Cardiac muscle cell (in vitro differentiated cells and primary cell): Measurements from ENCODE around the gene RIPK4. TPM values are rescaled to one million over a fixed set of nuclear protein-coding genes. Genes with fewer than 3 reads are reported as not detected.

Experiments used
- DNase-seq, 2 donors: peaks; one replicate each; pipeline versions ENCODE4 v3.0.0 to v3.0.0-alpha.2; 2010 to 2017; ENCODE audit warnings: low read depth in 1 of 2, low spot score in 1 of 2
- H3K27ac ChIP-seq: fragments of 200-600 bp; sonication (generic); 2 replicates; pipeline ENCODE4 v1.5.1; 2016
- H3K27me3 ChIP-seq: fragments of 200-600 bp; sonication (generic); 2 replicates; pipeline ENCODE4 v1.6.0; 2016; ENCODE audit warnings: control low read depth
- H3K36me3 ChIP-seq: fragments of 200-600 bp; sonication (generic); 2 replicates; pipeline ENCODE4 v1.5.1; 2016; ENCODE audit warnings: control low read depth
- H3K4me1 ChIP-seq: fragments of 200-600 bp; sonication (generic); 2 replicates; pipeline ENCODE4 v1.8.1; 2017; ENCODE audit warnings: low read depth, mild to moderate bottlenecking, mixed run types
- H3K4me3 ChIP-seq: fragments of 200-600 bp; sonication (generic); 2 replicates; pipeline ENCODE4 v1.5.1; 2016; ENCODE audit warnings: mild to moderate bottlenecking
- H3K9me3 ChIP-seq: fragments of 200-600 bp; sonication (generic); 2 replicates; pipeline ENCODE4 v1.5.1; 2017; ENCODE audit warnings: low read depth, mild to moderate bottlenecking, control low read depth
- CTCF ChIP-seq: IDR thresholded peaks from 2 replicates; pipeline ENCODE4 v1.5.1; 2012; ENCODE audit warnings: low read depth, mild to moderate bottlenecking, low read length
- polyA plus RNA-seq: library from polyadenylated mRNA; unstranded; fragments of >200 nt; fragmentation: Nextera tagmentation; extraction: Ambion mirVana; gene quantifications from 2 replicates; pipeline ENCODE4 v1.2.1, GENCODE V29; 2016
- total RNA-seq: library from RNA; depleted of rRNA; stranded (reverse); fragments of >200 nt; gene quantifications from 2 replicates; pipeline ENCODE4 v1.2.3, GENCODE V29; 2016

Gene RIPK4
- total and polyA plus RNA-seq, 2 experiments from 2014 or later, result 0.71 to 2.7 TPM

- Histone ChIP-seq H3K36me3 (no peaks in the 10 kb centered on the region), H3K9me3 (no peaks in the 10 kb centered on the region), H3K4me1 (peaks cover 24% of the 10 kb centered on the region), H3K4me3 (no peak overlapping the region), H3K27ac (no peak overlapping the region), H3K27me3 (peaks cover 90% of the 10 kb centered on the region)
- no peak for TF ChIP-seq CTCF
- no peak for DNase-seq
Measured at GRCh38 chr21:41763996-41764395, 2.9 kb downstream of the RIPK4 start.

DNA sequence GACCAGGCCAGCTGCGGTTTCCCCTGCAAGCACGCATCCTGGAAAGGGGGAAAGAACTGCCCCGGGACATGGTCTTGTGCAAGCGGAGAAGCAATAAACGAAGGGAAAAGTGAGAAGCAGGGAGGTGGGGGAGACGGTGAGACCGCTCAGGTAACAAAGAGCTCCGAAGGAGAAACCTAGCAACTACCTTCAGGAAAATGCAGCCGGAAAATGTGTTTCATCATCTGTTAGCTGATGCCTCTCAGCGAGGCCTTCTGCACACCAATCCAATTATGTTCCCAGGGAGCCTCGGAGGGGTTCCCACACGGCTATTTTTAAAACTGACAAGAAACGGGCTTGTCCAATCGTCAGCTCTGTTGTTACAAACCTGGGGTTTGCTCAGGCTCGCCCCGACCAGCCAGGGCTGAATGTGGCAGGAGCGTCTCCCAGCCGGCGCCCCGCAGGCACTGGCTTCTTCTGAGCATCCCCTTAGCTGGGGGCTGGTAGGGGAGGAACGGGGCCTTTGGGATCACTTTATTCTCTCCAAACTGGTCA, 3.4 kb downstream of the RIPK4 start:
- Histone ChIP-seq H3K36me3 (no peaks in the 10 kb centered on the region), H3K4me1 (peaks cover 24% of the 10 kb centered on the region), H3K9me3 (no peaks in the 10 kb centered on the region), H3K4me3 (no peak overlapping the region), H3K27me3 (peaks cover 85% of the 10 kb centered on the region), H3K27ac (no peak overlapping the region)
- TF ChIP-seq CTCF, result no peak
- DNase-seq, result peak in 1 of 2 donors; percentile 48

DNA sequence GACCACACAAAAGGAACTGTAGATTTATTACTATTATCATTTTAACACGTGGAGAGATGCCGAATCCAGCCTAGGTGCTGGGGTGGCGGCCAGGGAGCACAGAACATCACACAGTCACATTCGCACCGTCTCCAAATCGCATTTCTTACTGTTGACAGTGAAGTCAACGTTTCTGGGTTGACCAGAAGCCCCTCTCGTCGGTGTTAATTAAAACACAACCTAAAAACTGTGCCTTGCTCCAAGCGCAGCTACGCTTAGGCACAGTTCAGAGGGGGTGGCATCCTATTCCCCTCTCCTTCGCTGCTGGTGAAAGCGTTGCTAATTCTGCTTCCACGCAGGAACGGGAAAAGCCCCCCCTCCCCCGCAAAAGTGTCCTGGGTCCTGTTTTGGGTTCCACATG, 4.1 kb downstream of the RIPK4 start:
- Histone ChIP-seq H3K36me3 (no peaks in the 10 kb centered on the region), H3K27ac (no peak overlapping the region), H3K9me3 (no peaks in the 10 kb centered on the region), H3K4me3 (no peak overlapping the region), H3K27me3 (peaks cover 78% of the 10 kb centered on the region), H3K4me1 (peaks cover 17% of the 10 kb centered on the region)
- DNase-seq, result no peak
- no peak for TF ChIP-seq CTCF

DNA sequence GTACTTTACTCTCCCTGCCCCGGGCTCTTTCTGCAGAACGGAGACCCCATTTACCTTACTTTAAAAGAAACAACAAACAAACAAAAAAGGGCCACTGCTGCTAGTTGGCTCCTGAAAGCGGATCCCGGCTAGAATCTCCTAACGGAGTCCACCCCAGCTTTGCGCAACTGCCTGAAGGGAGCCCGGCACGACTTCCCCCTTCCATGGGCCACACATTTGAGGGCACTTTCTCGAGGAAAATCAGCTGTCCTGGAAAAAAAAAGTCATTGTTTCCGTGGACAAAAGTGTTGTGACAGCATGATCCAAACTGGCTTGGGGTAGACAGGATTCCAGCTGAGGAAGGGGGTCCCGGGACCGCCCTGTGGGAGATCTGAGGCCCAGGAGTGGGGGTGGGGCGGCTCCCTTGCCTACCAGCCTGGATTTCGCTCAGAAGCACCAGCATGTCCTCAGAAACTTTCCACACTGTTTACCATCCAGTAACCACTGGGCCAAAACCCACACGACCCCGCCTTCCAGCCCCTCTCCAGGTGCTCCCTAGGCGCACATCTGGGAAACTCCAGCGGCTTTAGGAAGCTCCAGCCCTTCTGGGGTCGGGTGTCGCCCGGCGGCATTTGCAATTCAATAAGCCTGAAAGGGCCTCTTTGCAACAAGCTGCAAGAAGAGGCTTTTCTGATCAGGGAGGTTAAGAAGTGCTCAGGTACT, 4.8 kb downstream of the RIPK4 start:
- DNase-seq, result peak; percentile 34 to 44
- peaks cover 71% of the 10 kb centered on the region for H3K27me3 ChIP-seq
- H3K4me1 ChIP-seq, result peaks cover 15% of the 10 kb centered on the region

DNA sequence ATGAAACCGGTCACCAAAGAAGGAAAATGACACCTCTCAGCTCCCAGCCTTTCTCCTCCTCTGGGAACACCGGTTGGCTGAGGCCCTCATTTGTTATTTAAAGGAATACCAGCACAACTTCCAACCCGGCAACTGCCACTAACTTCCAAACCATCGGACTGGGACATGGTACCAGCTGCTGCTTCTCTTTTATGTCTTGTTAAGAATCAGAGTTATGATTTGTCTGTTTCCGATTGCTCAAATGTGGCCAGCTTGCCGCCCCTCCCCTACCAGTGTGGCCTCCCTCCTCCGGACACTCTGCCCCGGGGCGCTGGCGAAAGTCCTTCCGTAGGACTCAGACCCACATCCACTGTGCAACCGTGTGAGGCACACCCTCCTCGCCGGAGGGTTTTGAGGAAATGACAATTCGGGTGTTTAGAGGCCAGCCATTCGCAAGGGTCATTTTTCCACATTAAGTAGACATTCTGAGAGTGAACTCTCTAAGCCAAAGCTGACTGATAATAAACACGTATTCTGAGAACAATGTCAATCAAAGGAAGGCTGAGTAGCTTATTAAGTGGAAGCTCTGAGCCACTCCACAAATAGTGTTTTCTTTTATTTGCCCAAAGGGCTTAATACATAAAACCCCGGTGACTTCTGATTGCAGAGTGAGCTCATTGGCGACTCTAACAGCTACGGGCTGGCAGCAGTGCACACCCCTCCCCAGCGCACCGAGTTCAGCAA, 5.5 kb downstream of the RIPK4 start:
- Histone ChIP-seq H3K27ac (no peak overlapping the region), H3K27me3 (peaks cover 64% of the 10 kb centered on the region), H3K4me1 (peaks cover 13% of the 10 kb centered on the region), H3K9me3 (no peaks in the 10 kb centered on the region), H3K36me3 (no peaks in the 10 kb centered on the region), H3K4me3 (peak overlapping the region; percentile 8)
- peak in 1 of 2 donors; percentile 51 for DNase-seq
- no peak for TF ChIP-seq CTCF

More for the DNA sequence above, 4.8 kb downstream of the RIPK4 start:
- no peaks in the 10 kb centered on the region for H3K9me3 ChIP-seq
- H3K36me3 ChIP-seq, result no peaks in the 10 kb centered on the region
- peak overlapping the region; percentile 8 for H3K4me3 ChIP-seq
- TF ChIP-seq CTCF, result no peak
- H3K27ac ChIP-seq, result no peak overlapping the region
